Embryonic facial prominence (tissue), 1 donor: ENCODE measurements around the gene TBC1D28.
"Not testable (repeated sequence)": the region's sequence is repeated elsewhere in the genome, so short reads cannot be mapped to it uniquely, and the experiment has no call there.

Experiments
- DNase-seq: peaks from one replicate; pipeline ENCODE4 v3.0.0-alpha.2; 2016; ENCODE audit errors: extremely low spot score

The TBC1D28 gene

DNA sequence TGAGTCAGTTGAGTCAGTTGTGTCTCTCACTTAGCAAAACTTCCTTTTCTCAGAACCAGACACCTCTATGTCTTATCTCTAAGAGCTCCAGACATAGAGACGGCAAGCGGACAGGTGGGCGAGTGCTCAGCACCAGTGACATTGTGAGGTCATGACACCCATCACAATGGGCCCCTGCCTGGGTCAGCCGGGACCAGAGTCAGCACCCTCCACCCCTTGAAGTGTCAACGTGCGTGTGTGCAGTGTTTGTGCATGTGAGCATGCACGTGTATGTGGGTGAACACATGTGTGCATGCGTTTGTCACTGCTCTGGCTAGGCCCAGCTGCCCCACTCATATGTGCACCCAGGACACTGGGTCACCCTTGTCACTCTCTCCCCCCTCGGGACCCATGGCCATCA, at the start of gene TBC1D28:
TSS of gene TBC1D28 (minus strand) at position 101 of the 400 bp plus-strand sequence. CDS start 3,039 bp downstream, outside the sequence.
- DNase-seq, result not testable (repeated sequence)

DNA sequence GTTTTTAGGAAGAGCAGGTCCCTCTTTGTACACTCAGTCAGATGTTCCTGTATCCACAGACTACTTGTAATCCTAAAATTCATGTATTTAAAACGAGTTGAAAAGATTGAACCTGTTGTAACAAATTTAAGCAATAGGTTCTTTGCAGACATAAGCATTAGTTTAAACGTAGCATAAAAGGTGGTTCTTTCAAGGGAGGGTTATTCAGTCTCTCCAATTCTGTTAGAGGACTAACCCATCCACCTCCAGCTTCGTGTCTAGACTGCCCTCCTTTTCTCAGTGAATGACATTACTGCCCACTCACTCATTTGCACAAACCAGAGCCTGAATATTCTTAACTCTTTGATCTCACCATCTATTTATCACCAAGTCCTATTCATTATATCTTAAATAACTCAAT, 38.5 kb upstream of the TBC1D28 start:
- not testable (repeated sequence) for DNase-seq

DNA sequence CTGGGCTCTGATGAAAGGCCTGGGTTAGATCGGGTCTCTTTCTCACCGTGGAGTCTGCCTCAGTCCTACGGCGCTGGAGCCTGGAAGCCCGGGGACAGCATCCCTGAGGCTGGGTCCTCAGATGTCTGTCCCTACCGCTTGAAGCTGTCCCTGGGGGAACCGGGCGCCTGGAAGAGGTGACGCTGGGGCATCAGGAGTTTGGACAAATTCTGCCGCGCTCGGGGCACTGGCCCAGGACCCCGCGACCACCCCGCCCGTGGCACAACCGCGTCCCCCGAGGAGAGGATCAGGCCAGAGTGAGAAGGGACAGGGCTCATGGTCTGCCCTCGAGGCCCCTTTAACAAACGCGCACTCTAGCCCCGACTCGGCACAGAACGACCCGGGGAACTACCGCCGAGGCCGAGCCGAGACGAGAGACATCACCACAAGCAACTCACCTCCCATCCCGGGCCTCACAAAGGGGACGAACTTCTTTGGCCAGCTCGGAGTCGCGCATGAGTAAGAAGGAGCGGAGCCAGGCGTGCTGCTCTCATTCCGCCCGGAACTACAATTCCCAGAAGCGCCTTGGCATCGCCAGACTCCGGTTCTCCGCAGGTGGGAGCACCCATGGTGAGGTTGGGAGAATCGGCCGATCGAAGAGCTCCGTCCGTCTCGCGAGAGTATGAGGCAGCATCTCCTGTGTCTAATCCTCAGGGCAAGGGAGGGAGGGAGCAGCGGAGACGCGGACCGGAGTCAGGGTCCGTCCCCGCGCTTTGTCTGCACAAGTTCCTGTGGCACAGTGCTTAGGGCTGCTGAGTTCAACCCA, 37.8 kb upstream of the TBC1D28 start, which contains the start of gene FOXO3B:
TSS of gene FOXO3B (minus strand) at position 548 of the 805 bp plus-strand sequence. CDS start 663 bp downstream, outside the sequence.
- peak; percentile 82 for DNase-seq

DNA sequence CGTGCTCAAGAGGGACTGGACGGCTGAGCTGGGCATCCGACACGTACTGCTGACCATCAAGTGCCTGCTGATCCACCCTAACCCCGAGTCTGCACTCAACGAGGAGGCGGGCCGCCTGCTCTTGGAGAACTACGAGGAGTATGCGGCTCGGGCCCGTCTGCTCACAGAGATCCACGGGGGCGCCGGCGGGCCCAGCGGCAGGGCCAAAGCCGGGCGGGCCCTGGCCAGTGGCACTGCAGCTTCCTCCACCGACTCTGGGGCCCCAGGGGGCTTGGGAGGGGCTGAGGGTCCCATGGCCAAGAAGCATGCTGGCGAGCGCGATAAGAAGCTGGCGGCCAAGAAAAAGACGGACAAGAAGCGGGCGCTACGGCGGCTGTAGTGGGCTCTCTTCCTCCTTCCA, 33.2 kb upstream of the TBC1D28 start:
- not testable (repeated sequence) for DNase-seq

GRCh38 chr17:18676928-18677327, 32.7 kb upstream of the TBC1D28 start:
- not testable (repeated sequence) for DNase-seq

DNA sequence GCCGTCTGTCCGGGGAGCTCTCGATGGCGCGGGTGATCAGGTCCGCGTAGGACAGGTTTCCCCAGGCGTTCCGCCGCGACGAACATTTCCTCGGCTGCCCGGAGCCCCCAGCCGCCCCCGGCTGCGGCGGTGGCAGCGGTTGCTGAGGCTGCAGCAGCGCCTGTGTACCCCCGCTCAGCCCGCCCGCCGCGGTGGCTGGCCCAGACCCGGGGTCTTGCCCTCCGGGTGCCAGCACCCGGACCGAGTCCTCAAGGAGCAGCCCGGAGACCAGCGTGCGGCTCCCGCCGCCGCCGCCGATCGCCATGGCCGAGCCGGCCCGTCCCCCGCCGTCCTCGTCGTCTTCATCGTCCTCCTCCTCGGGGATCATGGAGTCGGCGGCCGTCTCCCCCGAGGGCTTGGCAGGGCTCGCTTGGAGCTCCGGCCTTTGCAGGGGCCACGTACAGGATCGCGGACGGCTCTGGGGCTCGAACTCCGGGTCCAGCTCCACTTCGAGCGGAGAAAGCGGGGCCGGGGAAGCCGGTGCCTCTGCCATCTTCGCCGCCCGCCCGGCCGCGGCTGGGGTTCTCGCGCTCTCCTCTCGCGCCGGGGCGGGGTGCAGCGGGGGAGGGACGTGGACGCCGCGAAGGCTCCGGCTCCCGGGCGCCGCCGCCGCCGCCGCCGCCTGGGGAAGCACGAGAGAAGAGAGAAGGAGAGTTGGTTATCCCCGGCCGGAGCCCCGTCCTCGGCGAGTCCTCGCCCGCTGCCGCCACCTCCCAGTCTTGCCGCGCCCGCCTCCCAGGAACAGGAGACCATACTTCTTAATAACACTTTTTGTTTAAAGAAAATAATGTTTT, 28.4 kb upstream of the TBC1D28 start:
- not testable (repeated sequence) for DNase-seq

- DNase-seq, result not testable (repeated sequence)
Measured at GRCh38 chr17:18668625-18669024, 24.4 kb upstream of the TBC1D28 start.

DNA sequence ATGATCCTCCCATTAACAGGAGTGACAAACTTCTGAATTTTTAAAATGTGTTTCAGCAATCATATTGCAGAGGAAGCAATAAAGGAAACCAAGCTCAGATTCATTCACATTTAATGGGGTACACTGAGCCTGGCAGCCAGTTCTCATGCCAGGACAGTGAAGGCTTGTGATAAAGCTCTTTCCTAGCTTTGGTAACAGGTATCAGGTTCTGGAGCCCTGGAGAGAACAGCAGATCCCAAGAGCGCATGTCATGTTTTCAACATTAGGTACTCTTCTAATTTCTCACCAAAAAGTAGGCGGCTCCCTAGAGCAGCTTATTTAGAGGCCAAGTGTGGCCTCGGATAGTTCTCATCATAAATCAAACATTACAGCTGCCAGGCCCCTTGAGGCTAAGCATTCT, 23.3 kb upstream of the TBC1D28 start:
- DNase-seq, result not testable (repeated sequence)

- DNase-seq, result not testable (repeated sequence)
Measured at GRCh38 chr17:18666326-18666725, 22.1 kb upstream of the TBC1D28 start.

DNA sequence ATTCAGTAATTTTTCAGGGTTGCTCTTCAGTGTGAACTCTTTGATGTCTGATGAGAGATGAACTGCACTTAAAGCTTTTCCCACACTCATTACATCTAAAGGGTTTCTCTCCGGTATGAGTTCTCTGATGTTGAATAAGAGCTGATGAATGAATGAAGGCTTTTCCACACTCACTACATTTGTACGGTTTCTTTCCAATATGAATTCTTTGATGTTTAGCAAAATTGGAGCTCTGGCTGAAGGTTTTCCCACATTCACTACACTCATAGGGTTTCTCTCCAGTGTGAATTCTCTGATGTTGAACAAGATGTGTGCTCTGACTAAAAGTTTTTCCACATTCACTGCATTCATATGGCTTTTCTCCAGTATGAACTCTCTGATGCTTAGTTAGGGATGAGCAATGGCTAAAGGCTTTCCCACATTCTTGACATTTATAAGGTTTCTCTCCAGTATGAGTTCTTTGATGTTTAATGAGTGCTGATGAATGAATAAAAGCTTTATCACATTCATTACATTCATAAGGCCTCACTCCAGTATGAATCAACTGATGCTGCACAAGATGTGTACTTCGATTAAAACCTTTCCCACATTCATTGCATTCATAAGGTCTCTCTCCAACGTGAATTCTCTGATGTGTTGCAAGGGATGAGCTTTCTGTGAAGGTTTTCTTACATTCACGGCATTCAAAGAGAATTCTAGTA, 17.9 kb upstream of the TBC1D28 start:
- DNase-seq, result not testable (repeated sequence)

DNA sequence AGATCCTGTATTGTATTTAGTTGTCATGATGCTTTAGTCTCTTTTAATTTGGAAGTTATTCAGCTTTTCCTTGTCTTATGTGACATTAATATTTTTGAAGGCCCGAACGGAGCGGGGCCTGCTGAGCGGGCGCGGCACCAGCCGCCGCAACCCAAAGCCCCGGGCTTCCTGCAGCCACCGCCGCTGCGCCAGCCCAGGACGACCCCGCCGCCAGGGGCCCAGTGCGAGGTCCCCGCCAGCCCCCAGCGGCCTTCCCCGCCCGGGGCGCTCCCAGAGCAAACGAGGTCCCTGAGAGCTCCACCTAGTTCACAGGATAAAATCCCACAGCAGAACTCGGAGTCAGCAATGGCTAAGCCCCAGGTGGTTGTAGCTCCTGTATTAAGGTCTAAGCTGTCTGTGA, 5.9 kb upstream of the TBC1D28 start:
- not testable (repeated sequence) for DNase-seq

DNA sequence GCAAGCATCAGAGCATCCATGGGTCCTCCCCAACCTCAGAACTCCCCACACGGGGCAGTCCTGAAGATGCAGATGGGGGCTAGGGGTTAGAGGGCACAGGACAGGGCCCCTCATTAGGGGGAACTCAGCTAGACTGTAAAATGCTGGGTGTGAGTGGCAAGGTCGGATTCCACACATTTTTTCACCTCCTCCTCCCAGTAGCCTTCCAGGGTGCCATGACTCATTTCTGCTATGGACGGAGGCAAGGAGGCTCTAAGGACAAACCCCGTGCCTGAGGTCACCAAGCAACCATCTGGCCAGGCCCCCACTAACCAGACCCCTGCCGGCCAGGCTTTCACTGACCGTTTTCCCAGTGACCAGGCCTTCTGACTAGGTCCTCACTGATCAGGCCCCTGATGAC, 1.1 kb downstream of the TBC1D28 start:
- not testable (repeated sequence) for DNase-seq

DNA sequence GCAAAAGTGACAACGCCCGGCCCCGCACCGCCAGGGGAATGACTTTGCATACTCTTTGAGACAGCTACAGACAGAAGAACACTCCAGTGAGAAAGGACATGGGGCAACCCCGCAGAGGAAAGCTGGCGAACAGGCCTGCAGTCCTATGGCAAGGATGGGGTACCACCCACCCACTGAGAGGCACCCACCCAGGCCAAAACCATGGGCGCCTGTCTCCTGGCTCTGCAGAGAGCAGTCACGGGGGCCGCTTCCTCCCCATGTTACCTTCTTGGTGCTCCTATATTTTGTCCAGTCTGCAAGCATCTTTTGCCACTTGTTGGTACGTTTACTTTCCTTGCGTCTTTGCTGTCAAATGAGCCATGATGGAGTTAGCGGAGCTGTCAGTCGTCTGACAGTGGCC, 5.8 kb downstream of the TBC1D28 start:
- DNase-seq, result not testable (repeated sequence)

- DNase-seq, result not testable (repeated sequence)
Measured at GRCh38 chr17:18636237-18636636, 8.0 kb downstream of the TBC1D28 start.

- not testable (repeated sequence) for DNase-seq
Measured at GRCh38 chr17:18635773-18636172, 8.4 kb downstream of the TBC1D28 start.

DNA sequence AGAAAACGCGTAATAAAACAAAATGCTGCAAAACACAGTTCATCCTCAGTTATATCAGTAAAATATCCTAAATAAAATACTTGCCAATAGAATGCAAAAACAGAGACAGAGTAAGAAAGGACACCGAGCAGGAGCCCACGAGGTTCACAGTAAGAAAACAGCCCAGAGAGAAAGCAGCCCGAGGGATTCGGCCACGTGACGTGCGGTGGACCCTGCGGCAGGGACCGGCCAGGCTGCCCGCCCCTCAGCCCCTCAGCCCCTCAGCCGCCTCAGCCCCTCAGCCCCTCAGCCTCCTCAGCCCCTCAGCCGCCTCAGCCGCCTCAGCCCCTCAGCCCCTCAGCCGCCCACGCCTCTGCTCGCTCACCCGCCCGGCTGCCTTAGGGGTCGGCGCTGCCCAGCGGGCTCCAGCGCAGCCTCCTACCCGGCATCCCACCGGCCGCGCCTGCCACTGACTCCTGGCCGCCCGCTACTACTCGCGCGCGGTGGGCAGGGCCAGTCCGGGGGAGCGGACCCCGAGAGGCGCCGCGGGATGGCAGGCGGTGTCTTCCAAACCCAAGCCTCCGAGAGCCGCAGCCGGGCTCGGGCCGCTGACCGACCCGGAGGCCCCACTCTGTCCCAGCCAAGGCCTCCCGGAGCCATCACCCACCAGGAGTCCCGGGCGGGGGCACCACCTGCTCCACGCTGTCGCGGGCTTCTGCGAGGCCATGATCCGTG, 9.5 kb downstream of the TBC1D28 start:
- DNase-seq, result not testable (repeated sequence)

GRCh38 chr17:18626152-18626870, 17.9 kb downstream of the TBC1D28 start:
- no peak for DNase-seq

DNA sequence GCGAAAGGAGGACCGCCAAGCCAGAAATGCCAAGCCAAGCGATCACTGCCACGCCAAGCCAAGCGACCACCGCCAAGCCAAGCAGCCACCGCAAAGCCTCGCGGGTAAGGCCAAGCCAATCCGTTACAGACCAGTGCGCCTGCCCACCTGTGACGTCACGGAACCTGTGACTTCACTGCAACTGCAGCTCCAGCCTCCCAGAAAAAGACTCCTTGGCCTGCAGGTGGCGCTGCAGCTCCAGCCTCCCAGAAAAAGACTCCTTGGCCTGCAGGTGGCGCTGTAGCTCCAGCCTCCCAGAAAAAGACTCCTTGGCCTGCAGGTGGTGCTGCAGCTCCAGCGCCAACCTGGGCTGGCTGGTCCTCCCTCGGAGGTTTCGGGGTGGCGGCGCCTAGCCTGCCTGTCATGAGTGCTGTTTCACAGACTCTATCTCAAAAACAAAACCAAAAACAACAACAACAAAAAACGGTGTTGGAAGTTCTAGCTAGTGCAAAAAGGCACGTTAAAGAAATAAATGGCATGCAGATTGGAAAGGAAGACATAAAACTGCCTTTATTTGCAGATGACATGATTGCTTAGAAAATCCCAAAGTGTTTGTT, 18.6 kb downstream of the TBC1D28 start:
- not testable (repeated sequence) for DNase-seq

DNA sequence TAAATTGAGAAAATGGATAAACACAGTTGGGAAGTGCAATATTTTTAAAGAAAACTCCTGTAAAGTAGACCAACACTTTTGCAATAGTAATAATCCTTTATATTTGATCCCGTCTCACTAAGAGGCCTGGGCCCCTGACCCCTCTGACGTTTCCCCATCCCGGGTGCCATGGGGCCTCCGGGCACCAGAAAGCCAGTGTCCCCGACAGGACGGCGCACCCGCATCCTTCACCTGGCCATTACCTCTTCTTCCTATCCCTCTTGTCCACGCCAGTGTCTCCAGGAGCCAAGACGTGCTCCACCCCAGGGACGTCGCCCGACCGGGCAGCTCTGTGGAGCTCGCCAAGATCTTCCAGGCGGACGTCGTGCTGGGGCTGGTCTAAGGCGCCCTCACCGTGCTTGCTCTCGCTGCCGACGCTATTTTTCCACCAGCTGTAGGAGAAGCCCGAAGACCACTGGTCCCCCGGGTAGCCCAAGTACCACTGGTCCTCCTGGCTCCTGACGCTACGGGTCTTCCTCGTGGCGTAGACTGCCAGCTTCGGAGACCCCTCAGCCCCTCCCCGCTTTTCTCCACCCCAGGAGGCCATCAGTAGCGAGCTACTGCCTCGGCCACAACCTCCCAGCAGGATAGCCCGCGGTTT, 19.2 kb downstream of the TBC1D28 start:
- not testable (repeated sequence) for DNase-seq
